Glutamatergic neuron (in vitro differentiated cells): ENCODE results near the gene PSMD10. TPM values are rescaled to one million over a fixed set of nuclear protein-coding genes. Genes with fewer than 3 reads are reported as not detected.

Experiments used
- total RNA-seq: library from RNA; stranded (reverse); fragmentation: NEBNext Ultra II Directional; extraction: Animal tissue kit (Norgen Biotek cat#: 25700); gene quantifications from one replicate; pipeline ENCODE4 v1.2.1, GENCODE V29; 2021; ENCODE audit not compliant: unreplicated experiment

The PSMD10 gene
- total RNA-seq, 1 donor from 2014 or later = 26.2 TPM

Other genes starting within 250 kb of the PSMD10 start
- gene TEX13B, start 109.2 kb downstream of the PSMD10 start, total RNA-seq = not detected
- gene VSIG1, start 46.5 kb downstream of the PSMD10 start, total RNA-seq = not detected
- 11.7 TPM for gene ATG4A, start 236 bp upstream of the PSMD10 start, total RNA-seq